ENCODE data around the gene CPB2.

CPB2 gene

DNA sequence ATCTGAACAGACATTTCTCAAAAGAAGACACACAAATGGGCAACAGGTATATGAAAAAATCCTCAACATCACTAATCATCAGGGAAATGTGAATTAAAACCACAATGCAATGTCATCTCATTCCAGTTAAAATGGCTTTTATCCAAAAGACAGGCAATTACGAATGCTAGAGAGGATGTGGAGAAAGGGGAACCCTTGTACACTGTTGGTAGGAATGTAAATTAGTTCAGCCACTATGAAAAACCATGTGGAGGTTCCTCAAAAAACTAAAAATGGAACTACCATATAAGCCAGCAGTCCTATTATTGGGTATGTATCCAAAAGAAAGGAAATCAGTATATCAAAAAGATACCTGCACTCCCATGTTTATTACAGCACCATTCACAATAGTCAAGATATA is 27.6 kb downstream of the CPB2 start:
- TF ChIP-seq, protein P1, sequence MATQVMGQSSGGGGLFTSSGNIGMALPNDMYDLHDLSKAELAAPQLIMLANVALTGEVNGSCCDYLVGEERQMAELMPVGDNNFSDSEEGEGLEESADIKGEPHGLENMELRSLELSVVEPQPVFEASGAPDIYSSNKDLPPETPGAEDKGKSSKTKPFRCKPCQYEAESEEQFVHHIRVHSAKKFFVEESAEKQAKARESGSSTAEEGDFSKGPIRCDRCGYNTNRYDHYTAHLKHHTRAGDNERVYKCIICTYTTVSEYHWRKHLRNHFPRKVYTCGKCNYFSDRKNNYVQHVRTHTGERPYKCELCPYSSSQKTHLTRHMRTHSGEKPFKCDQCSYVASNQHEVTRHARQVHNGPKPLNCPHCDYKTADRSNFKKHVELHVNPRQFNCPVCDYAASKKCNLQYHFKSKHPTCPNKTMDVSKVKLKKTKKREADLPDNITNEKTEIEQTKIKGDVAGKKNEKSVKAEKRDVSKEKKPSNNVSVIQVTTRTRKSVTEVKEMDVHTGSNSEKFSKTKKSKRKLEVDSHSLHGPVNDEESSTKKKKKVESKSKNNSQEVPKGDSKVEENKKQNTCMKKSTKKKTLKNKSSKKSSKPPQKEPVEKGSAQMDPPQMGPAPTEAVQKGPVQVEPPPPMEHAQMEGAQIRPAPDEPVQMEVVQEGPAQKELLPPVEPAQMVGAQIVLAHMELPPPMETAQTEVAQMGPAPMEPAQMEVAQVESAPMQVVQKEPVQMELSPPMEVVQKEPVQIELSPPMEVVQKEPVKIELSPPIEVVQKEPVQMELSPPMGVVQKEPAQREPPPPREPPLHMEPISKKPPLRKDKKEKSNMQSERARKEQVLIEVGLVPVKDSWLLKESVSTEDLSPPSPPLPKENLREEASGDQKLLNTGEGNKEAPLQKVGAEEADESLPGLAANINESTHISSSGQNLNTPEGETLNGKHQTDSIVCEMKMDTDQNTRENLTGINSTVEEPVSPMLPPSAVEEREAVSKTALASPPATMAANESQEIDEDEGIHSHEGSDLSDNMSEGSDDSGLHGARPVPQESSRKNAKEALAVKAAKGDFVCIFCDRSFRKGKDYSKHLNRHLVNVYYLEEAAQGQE (IDR thresholded peaks at IDR 0.05; ENCODE audit: low read depth), result no peak
- TF ChIP-seq CEBPB (IDR thresholded peaks at IDR 0.05), result no peak
- TF ChIP-seq ZBTB7A (IDR thresholded peaks at IDR 0.05; ENCODE audit: low read depth), result no peak
- TF ChIP-seq, protein P2, sequence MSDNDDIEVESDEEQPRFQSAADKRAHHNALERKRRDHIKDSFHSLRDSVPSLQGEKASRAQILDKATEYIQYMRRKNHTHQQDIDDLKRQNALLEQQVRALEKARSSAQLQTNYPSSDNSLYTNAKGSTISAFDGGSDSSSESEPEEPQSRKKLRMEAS (IDR thresholded peaks at IDR 0.05), result no peak
- TF ChIP-seq TAF1 (IDR thresholded peaks at IDR 0.05; ENCODE audit: low read depth), result no peak
- TF ChIP-seq EGR1 (IDR thresholded peaks at IDR 0.05), result no peak
- no peak for TF ChIP-seq TCF12 (IDR thresholded peaks at IDR 0.05; ENCODE audit: low read depth)
- no peak for TF ChIP-seq RAD21 (IDR thresholded peaks at IDR 0.05; ENCODE audit: low read depth)
- TF ChIP-seq EP300 (IDR thresholded peaks at IDR 0.05; ENCODE audit: borderline replicate concordance), result no peak
- no peak for TF ChIP-seq FOXM1 (IDR thresholded peaks at IDR 0.05; ENCODE audit: borderline replicate concordance, low read depth)
- TF ChIP-seq TEAD4 (IDR thresholded peaks at IDR 0.05), result no peak
- TF ChIP-seq NFIC (IDR thresholded peaks at IDR 0.05), result no peak
- TF ChIP-seq, protein P3, sequence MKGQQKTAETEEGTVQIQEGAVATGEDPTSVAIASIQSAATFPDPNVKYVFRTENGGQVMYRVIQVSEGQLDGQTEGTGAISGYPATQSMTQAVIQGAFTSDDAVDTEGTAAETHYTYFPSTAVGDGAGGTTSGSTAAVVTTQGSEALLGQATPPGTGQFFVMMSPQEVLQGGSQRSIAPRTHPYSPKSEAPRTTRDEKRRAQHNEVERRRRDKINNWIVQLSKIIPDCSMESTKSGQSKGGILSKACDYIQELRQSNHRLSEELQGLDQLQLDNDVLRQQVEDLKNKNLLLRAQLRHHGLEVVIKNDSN (IDR thresholded peaks at IDR 0.05), result no peak
- TF ChIP-seq CREB1 (IDR thresholded peaks at IDR 0.05; ENCODE audit: low read depth), result no peak
- no peak for TF ChIP-seq YY1 (IDR thresholded peaks at IDR 0.05; ENCODE audit: low read depth)

DNA sequence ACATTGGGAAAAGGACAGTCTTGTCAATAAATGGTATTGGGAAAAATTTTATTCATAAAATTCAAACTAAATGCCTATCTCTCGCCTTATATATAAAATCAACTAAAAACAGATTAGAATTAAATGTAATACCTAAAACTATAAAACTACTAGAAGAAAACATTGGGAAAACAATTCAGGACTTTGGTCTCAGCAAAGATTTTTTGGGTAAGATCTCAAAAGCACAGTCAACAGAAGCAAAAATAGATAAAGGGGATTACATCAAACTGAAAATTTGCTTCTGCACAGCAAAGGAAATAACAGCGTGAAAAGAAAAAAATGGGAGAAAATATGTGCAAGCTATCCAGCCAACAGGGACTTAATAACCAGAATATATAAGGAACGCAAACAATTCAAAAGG is 28.0 kb downstream of the CPB2 start:
- TF ChIP-seq, protein P1 (IDR thresholded peaks at IDR 0.05; ENCODE audit: low read depth), result no peak
- TF ChIP-seq NFIC (IDR thresholded peaks at IDR 0.05) (no peak), RAD21 (IDR thresholded peaks at IDR 0.05; ENCODE audit: low read depth) (no peak), YY1 (IDR thresholded peaks at IDR 0.05; ENCODE audit: low read depth) (no peak), EGR1 (IDR thresholded peaks at IDR 0.05) (no peak), TCF12 (IDR thresholded peaks at IDR 0.05; ENCODE audit: low read depth) (no peak), TEAD4 (IDR thresholded peaks at IDR 0.05) (no peak), CEBPB (IDR thresholded peaks at IDR 0.05) (no peak), CREB1 (IDR thresholded peaks at IDR 0.05; ENCODE audit: low read depth) (no peak)
- TF ChIP-seq, protein P2 (IDR thresholded peaks at IDR 0.05), result no peak
- TF ChIP-seq, protein P3 (IDR thresholded peaks at IDR 0.05), result no peak

DNA sequence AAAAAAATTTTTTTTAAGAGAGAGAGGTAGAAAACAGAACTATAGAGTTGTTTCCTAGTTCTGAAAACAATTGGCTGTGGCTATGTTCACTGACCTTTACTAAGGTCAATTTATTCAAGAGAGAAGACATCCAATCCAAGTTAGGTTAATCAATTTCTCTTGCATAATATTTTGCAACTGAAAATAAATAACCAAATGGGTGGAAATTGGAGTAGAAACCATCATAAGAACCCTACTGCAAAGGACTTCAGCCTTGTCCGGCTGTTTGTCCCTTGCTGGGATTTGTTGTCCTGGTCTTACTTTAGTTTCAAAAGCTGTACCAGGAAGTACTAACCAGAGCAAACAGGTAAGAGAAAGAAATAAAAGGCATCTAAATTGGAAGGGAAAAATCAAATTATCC is 29.0 kb downstream of the CPB2 start:
- no peak for TF ChIP-seq NFIC (IDR thresholded peaks at IDR 0.05)
- TF ChIP-seq ZBTB7A (IDR thresholded peaks at IDR 0.05; ENCODE audit: low read depth), result no peak

DNA sequence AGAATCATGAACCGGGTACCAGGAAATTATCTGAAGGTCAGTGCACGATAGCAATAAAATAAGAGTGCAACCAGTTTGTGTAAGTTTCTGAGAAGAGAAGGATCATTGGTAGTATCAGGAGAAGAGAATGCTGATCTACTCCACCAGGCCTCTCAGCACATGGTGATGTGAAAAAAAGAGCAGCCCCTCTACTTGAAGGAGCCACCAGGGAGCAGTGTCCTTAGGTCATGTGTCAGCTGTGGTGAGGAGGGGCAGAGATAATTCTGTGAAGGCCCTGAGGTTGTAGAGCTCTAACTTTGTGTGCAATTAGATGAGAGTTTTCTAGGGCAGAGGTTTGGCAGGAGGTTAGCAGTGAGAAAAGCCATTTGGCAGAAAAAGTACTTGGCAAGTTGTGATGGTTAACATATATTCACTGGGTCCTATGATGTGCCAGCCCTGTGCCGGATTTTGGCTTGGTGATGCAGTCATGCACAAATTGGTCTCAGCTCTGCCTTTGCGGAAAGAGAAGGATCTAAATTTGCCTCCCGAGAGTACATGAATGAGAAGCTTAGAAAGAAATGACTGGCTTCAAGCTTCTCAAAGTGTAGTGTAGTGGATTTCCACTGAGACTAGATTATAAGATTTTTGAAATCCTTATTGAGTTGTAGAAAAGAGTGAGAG is 33.1 kb downstream of the CPB2 start:
- TF ChIP-seq EGR1 (IDR thresholded peaks at IDR 0.05), result no peak
- no peak for TF ChIP-seq EP300 (IDR thresholded peaks at IDR 0.05; ENCODE audit: borderline replicate concordance)
- no peak for TF ChIP-seq YY1 (IDR thresholded peaks at IDR 0.05; ENCODE audit: low read depth)
- TF ChIP-seq FOXM1 (IDR thresholded peaks at IDR 0.05; ENCODE audit: borderline replicate concordance, low read depth), result no peak
- TF ChIP-seq, protein P2 (IDR thresholded peaks at IDR 0.05), result no peak
- no peak for TF ChIP-seq ZBTB7A (IDR thresholded peaks at IDR 0.05; ENCODE audit: low read depth)
- no peak for TF ChIP-seq TCF12 (IDR thresholded peaks at IDR 0.05; ENCODE audit: low read depth)
- TF ChIP-seq, protein P3 (IDR thresholded peaks at IDR 0.05), result no peak
- TF ChIP-seq, protein P1 (IDR thresholded peaks at IDR 0.05; ENCODE audit: low read depth), result no peak
- TF ChIP-seq TAF1 (IDR thresholded peaks at IDR 0.05; ENCODE audit: low read depth), result no peak
- TF ChIP-seq CREB1 (IDR thresholded peaks at IDR 0.05; ENCODE audit: low read depth), result no peak
- no peak for TF ChIP-seq NFIC (IDR thresholded peaks at IDR 0.05)
- TF ChIP-seq CEBPB (IDR thresholded peaks at IDR 0.05), result no peak
- TF ChIP-seq RAD21 (IDR thresholded peaks at IDR 0.05; ENCODE audit: low read depth), result no peak
- no peak for TF ChIP-seq TEAD4 (IDR thresholded peaks at IDR 0.05)

All from Ishikawa (cell line).